Muscle layer of duodenum (tissue), 2 donors: ENCODE data around the gene THBS4.
A peak's percentile ranks its signal among the peaks of the same experiment; 100 is the strongest.
"Not testable (repeated sequence)": the region's sequence is repeated elsewhere in the genome, so short reads cannot be mapped to it uniquely, and the experiment has no call there.

Experiments
- H3K27ac ChIP-seq: one replicate; pipeline ENCODE4 v1.7.0; 2013; ENCODE audit warnings: mild to moderate bottlenecking, low read length
- H3K27me3 ChIP-seq: one replicate; pipeline ENCODE4 v1.7.0; 2013; ENCODE audit warnings: low read depth, mild to moderate bottlenecking, control low read depth, low read length
- H3K36me3 ChIP-seq, 2 donors: one replicate each; pipeline ENCODE4 v1.7.0; 2013; ENCODE audit warnings: low read length in 2 of 2, control low read depth in 1 of 2, mild to moderate bottlenecking in 1 of 2; ENCODE audit not compliant: insufficient read depth in 2 of 2, control insufficient read depth in 1 of 2
- H3K4me1 ChIP-seq, 2 donors: one replicate each; pipeline ENCODE4 v1.7.0; 2013; ENCODE audit warnings: low read length in 2 of 2, mild to moderate bottlenecking in 2 of 2, control low read depth in 1 of 2, moderate library complexity in 1 of 2; ENCODE audit not compliant: insufficient read depth in 2 of 2, control insufficient read depth in 1 of 2
- H3K4me3 ChIP-seq, 2 donors: one replicate each; pipeline ENCODE4 v1.7.0; 2013; ENCODE audit warnings: low read length in 2 of 2, low read depth in 1 of 2, mild to moderate bottlenecking in 1 of 2
- H3K9me3 ChIP-seq, 2 donors: one replicate each; pipeline ENCODE4 v1.7.0; 2013; ENCODE audit warnings: low read length in 2 of 2, control low read depth in 1 of 2, mild to moderate bottlenecking in 1 of 2; ENCODE audit not compliant: control insufficient read depth in 1 of 2
- donor health status: healthy.

THBS4 gene

DNA sequence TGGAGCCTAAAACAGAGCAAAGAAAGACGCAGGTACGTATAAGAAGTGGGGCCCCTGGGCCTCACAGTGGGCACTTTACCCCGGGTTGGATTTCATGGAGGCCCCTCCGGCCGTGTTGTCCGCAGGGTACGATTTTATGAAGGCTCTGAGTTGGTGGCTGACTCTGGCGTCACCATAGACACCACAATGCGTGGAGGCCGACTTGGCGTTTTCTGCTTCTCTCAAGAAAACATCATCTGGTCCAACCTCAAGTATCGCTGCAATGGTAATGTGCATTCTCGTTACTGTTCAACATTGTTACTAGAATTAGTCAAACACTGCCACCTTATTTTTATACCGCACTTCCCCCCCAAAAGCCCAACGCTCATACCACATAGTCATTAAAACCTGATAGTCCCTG is 47.1 kb downstream of the THBS4 start:
- Histone ChIP-seq H3K4me3 (peak overlapping the region in 1 of 2 donors; percentile 48), H3K27ac (no peak overlapping the region), H3K9me3 (no peaks in the 10 kb centered on the region), H3K36me3 (no peaks in the 10 kb centered on the region), H3K4me1 (peaks cover 0 to 7% of the 10 kb centered on the region in 2 donors), H3K27me3 (no peaks in the 10 kb centered on the region)

DNA sequence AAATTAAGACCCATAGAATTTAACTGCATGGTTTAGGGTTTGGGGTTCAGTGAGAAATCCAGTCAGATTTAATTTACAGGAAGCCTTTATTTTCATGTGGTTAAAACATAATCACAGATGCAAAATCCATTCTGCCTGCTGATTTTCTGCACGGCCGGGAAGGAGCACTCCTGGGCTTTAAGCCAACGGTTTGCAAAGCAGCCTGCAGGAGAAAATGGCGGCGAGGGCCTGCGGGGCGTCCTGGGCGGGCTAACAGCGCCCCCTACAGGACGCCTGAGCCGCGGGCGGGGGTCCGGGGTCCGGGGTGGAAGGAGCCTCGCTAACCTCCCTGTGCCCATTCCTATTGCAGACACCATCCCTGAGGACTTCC is 47.6 kb downstream of the THBS4 start:
- Histone ChIP-seq H3K9me3 (no peaks in the 10 kb centered on the region), H3K36me3 (no peaks in the 10 kb centered on the region), H3K27ac (no peak overlapping the region), H3K27me3 (no peaks in the 10 kb centered on the region), H3K4me3 (peak overlapping the region; percentile 48 to 51), H3K4me1 (peaks cover 0 to 7% of the 10 kb centered on the region in 2 donors)

DNA sequence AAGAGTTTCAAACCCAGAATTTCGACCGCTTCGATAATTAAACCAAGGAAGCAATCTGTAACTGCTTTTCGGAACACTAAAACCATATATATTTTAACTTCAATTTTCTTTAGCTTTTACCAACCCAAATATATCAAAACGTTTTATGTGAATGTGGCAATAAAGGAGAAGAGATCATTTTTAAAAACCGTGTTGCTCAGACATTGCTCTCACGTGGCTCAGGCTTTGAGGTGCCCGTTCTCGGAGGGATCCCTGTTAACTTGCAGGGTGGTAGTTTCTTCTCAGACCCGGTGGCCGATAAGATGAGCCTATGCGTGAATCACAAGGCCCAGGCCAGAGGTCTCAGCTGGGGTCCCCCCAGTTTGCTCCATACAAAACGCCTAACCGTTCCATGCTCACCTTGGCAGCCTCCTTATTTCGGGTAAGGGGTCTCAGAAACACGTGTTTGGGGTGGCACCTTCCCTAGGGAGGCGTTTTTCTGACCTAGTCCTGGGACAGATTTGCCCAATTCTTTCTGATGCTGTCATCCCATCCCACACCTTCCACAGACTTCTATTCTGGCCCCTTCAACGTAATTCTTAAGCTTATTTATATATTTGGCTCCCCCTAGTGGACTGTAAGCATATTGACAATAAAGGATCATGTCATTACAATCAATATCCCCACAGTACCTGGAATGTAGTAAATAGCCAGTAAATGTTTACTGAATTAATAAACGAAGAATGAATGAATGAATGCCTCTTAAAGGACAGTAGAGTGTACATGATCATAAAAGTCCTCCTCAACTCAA is 48.1 kb downstream of the THBS4 start:
- Histone ChIP-seq H3K4me1 (peaks cover 0 to 7% of the 10 kb centered on the region in 2 donors), H3K36me3 (no peaks in the 10 kb centered on the region), H3K9me3 (no peaks in the 10 kb centered on the region), H3K27me3 (no peaks in the 10 kb centered on the region), H3K27ac (peak overlapping the region; percentile 58), H3K4me3 (peak overlapping the region; percentile 48 to 51)

DNA sequence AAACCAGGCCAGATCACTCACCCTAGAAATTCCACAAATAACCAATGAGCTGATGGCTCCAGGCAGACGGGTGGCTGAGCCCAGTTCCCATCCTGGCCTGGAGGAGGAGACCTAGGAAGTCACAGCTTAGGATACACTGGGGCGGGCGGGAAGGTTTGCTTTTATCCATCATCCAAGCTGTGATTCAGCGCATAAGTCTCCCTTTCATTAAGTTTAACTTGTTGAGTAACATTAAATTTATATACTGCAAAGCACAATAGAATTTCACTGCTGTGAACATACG is 55.7 kb downstream of the THBS4 start:
- H3K36me3 ChIP-seq: no peaks in the 10 kb centered on the region
- no peak overlapping the region for H3K4me3 ChIP-seq
- H3K27ac ChIP-seq: no peak overlapping the region
- H3K27me3 ChIP-seq: no peaks in the 10 kb centered on the region
- no peaks in the 10 kb centered on the region for H3K4me1 ChIP-seq
- H3K9me3 ChIP-seq: no peaks in the 10 kb centered on the region

DNA sequence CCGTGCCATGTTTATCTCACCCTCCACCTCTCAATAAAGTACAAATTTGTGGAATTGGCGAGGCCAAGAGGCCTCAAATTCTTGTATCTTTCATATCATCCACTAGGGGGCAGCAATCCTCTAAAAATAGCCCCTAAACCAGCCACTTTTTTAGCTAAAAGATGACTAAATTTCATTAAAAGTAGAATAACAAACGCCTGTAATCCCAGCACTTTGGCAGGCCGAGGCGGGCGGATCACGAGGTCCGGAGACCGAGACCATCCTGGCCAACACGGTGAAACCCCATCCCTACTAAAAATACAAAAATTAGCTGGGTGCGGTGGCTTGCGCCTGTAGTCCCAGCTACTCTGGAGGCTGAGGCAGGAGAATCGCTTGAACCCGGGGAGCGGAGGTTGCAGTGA is 56.6 kb downstream of the THBS4 start:
- not testable (repeated sequence) for H3K4me1 ChIP-seq, H3K27ac ChIP-seq, H3K27me3 ChIP-seq, H3K9me3 ChIP-seq, H3K36me3 ChIP-seq, H3K4me3 ChIP-seq

DNA sequence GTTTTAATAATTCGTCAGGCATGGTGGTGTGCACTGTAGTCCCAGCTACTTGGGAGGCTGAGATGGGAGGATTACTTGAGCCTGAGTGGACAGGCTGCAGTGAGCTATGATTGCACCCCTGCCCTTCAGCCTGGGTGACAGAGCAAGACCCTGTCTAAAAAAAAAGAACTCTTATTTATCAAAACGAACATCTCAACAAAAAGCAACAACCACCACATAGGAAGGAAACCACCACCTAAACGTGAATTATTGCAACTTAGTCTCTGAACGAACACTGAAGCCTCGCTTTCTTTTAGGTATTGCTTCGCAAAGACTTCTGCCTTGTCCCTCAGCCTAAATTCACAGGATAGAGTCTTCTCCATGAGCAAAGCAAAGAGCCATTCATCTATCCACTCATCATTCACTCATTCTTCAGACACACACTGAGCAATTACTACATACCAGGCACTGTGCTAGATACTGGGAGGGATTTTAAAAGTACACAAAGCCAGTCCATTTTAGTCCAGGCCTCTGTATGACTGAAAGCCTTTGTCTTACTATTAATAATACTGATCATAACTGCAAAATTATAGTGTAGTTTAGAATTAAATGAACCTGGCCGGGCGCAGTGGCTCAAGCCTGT is 57.4 kb downstream of the THBS4 start:
- H3K4me3 ChIP-seq: no peak overlapping the region
- no peaks in the 10 kb centered on the region for H3K36me3 ChIP-seq
- no peaks in the 10 kb centered on the region for H3K9me3 ChIP-seq
- H3K27me3 ChIP-seq: no peaks in the 10 kb centered on the region
- H3K4me1 ChIP-seq: no peaks in the 10 kb centered on the region
- no peak overlapping the region for H3K27ac ChIP-seq

DNA sequence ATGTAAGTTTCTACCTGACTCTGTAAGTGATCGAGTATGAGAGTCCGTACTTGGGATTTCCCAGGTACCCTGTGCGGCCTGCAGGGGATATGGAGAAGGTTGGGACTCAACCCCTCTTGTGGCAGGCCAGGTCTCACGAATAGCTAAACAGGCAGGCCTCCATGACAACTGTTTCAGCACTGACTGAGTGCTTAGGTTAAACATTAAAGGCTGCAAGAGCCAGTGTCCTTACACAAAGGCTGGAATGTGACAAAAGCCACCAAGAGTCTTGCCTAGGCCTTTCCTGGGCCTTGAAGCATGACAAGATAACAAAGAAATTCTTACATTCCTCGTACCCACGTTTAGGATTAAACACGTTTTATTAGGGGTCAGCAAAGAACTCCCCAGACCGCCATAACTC is 58.6 kb downstream of the THBS4 start:
- Histone ChIP-seq H3K27ac (no peak overlapping the region), H3K27me3 (no peaks in the 10 kb centered on the region), H3K4me1 (no peaks in the 10 kb centered on the region), H3K4me3 (no peak overlapping the region), H3K36me3 (no peaks in the 10 kb centered on the region), H3K9me3 (no peaks in the 10 kb centered on the region)

DNA sequence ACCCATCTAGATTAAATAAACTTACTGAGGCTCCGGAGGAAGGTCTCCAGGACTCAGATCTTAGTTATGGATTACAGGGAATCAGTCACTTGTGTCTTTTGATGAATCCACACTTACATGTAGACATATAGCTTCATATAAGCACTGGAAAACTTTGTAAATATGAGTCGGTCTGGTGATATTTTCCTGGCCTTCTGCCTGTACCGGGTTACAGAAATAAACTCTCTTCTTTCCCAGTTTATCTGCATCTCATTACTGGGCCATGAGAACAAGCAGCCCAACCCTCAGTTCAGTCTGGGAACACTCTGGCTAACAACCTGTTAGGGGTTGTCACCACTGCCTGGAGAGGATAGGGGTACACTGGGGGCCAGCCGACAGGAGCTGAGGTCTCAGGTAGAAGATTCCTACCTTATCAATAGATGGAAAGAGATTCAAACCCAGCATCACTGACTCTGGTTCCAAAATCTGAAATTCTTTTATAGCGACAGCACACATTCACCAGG is 59.1 kb downstream of the THBS4 start:
- Histone ChIP-seq H3K27me3 (no peaks in the 10 kb centered on the region), H3K4me1 (no peaks in the 10 kb centered on the region), H3K4me3 (no peak overlapping the region), H3K27ac (no peak overlapping the region), H3K36me3 (no peaks in the 10 kb centered on the region), H3K9me3 (no peaks in the 10 kb centered on the region)

DNA sequence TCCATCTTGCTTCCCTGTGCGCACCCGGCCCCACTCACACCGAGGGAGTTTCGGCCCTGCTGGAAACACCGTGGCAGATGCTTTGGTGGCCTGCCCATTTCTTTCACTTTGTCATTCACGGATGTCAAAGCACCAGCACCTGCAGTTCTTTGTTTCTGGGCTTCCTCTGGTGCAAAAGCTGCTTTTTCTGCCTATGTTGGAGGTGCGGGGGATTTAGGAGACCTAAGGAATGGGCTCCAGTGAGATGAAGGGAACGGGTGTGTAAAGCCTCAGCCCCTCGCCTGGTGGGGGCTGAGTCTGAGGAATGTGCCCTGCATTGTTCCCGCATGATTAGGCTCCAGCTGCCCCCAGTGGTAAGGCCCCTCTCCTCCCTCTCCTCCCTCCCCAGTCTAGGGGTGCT is 62.3 kb downstream of the THBS4 start:
- Histone ChIP-seq H3K36me3 (no peaks in the 10 kb centered on the region), H3K4me1 (no peaks in the 10 kb centered on the region), H3K27ac (no peak overlapping the region)

DNA sequence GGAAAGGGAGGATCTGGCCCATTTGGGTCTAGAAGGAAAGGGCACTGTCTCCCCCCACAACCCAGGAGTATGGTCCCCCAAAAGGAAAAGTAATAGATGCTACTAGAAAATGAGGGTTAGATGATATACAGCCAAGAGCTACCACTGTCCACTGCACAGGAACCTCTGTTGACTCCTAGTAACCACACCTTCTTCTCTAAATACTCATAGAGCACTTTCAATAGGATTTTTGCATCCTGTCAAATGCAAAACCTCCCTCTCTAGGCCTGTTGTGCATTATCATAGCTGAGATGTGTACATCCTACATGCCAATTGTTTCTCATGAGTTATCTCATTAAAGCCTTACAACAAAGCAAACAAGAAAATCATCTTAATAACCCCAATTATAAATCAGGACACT is 66.8 kb downstream of the THBS4 start:
- no peaks in the 10 kb centered on the region for H3K36me3 ChIP-seq
- H3K9me3 ChIP-seq: no peaks in the 10 kb centered on the region
- no peak overlapping the region for H3K4me3 ChIP-seq
- no peaks in the 10 kb centered on the region for H3K4me1 ChIP-seq
- no peaks in the 10 kb centered on the region for H3K27me3 ChIP-seq
- H3K27ac ChIP-seq: no peak overlapping the region

More for the DNA sequence above, 62.3 kb downstream of the THBS4 start:
- no peaks in the 10 kb centered on the region for H3K9me3 ChIP-seq
- no peak overlapping the region for H3K4me3 ChIP-seq
- H3K27me3 ChIP-seq: no peaks in the 10 kb centered on the region

DNA sequence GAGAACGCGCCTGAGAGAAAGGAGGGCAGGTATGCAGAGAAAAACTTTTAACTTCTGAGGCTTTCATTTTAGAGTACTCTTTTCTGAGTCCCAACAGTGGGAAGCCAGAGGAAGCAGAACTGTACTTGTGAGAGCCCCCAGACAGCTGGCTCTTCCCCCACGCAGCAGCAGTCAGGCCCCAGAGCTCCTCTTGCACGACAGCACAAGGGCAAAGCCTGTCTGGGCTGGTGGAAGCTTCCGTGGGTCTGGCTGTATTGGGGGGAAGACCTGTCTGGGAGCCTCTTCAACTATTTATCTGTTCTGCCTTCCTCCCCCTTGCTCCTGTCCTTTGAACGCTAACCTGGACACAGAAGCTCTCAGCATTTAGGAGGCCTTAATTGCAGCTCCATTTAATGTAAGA is 68.2 kb downstream of the THBS4 start:
- H3K4me1 ChIP-seq: no peaks in the 10 kb centered on the region
- H3K9me3 ChIP-seq: no peaks in the 10 kb centered on the region
- no peak overlapping the region for H3K4me3 ChIP-seq
- no peak overlapping the region for H3K27ac ChIP-seq
- H3K27me3 ChIP-seq: no peaks in the 10 kb centered on the region
- H3K36me3 ChIP-seq: no peaks in the 10 kb centered on the region
